ENCODE data around the gene SIGMAR1.

Gene SIGMAR1

GRCh38 chr9:34637356-34638137, at the start of gene SIGMAR1:
SIGMAR1 (minus strand) TSS chr9:34637787; CDS start chr9:34637697, 90 bp downstream.
- peak; percentile 95 for DNase-seq

- DNase-seq, result no peak
Measured at GRCh38 chr9:34686732-34687131, 49.1 kb upstream of the SIGMAR1 start.

GRCh38 chr9:34686231-34686630, 48.6 kb upstream of the SIGMAR1 start:
- DNase-seq, result no peak

GRCh38 chr9:34685591-34685990, 48.0 kb upstream of the SIGMAR1 start:
- DNase-seq, result no peak

- DNase-seq, result no peak
Measured at GRCh38 chr9:34684816-34685215, 47.2 kb upstream of the SIGMAR1 start.

- DNase-seq, result peak; percentile 38 to 54
Measured at GRCh38 chr9:34684145-34684544, 46.6 kb upstream of the SIGMAR1 start.

GRCh38 chr9:34675869-34676268, 38.3 kb upstream of the SIGMAR1 start:
- DNase-seq, result no peak

- DNase-seq, result peak; percentile 75 to 76
Measured at GRCh38 chr9:34675048-34675714, 37.6 kb upstream of the SIGMAR1 start.

GRCh38 chr9:34674440-34674839, 36.9 kb upstream of the SIGMAR1 start:
- no peak for DNase-seq

- DNase-seq, result no peak
Measured at GRCh38 chr9:34671307-34671706, 33.7 kb upstream of the SIGMAR1 start.

GRCh38 chr9:34669809-34670562, 32.4 kb upstream of the SIGMAR1 start:
- DNase-seq, result no peak

- DNase-seq, result peak; percentile 82 to 86
Measured at GRCh38 chr9:34665381-34666250, 28.0 kb upstream of the SIGMAR1 start.

- no peak for DNase-seq
Measured at GRCh38 chr9:34665067-34665380, 27.4 kb upstream of the SIGMAR1 start.

GRCh38 chr9:34664281-34665066, 26.9 kb upstream of the SIGMAR1 start:
- DNase-seq, result peak; percentile 68 to 76

- DNase-seq, result no peak
Measured at GRCh38 chr9:34663303-34663605, 25.7 kb upstream of the SIGMAR1 start.

GRCh38 chr9:34662526-34663302, 25.1 kb upstream of the SIGMAR1 start, which contains the start of gene CCL27:
CCL27 (minus strand) TSS chr9:34662657; CDS start chr9:34662633, 24 bp downstream.
- DNase-seq, result no peak

- DNase-seq, result no peak
Measured at GRCh38 chr9:34659592-34660253, 22.1 kb upstream of the SIGMAR1 start.

GRCh38 chr9:34658461-34658860, 20.9 kb upstream of the SIGMAR1 start:
- DNase-seq, result no peak

GRCh38 chr9:34656992-34657391, 19.4 kb upstream of the SIGMAR1 start:
- DNase-seq, result no peak

GRCh38 chr9:34655394-34655793, 17.8 kb upstream of the SIGMAR1 start:
- no peak for DNase-seq
